Astrocyte of the spinal cord (primary cell): ENCODE measurements around the gene KLF12.

Experiments used
- DNase-seq: peaks from one replicate; pipeline ENCODE4 v3.0.0; 2011; ENCODE audit warnings: low read depth, low spot score
- H3K4me3 ChIP-seq: 2 replicates; pipeline ENCODE4 v1.5.1; 2011; ENCODE audit warnings: low read depth, mild to moderate bottlenecking, low read length, moderate library complexity
- CTCF ChIP-seq: IDR thresholded peaks from 2 replicates; pipeline ENCODE4 v1.5.1; 2012; ENCODE audit warnings: low read depth, mild to moderate bottlenecking, low read length, inconsistent platforms
- in situ Hi-C: cut with HindIII; loops from 2 replicates; pipeline ENCODE4 v1.10.0; 2017; ENCODE audit warnings: low sequenced_read_pairs

The KLF12 gene

DNA sequence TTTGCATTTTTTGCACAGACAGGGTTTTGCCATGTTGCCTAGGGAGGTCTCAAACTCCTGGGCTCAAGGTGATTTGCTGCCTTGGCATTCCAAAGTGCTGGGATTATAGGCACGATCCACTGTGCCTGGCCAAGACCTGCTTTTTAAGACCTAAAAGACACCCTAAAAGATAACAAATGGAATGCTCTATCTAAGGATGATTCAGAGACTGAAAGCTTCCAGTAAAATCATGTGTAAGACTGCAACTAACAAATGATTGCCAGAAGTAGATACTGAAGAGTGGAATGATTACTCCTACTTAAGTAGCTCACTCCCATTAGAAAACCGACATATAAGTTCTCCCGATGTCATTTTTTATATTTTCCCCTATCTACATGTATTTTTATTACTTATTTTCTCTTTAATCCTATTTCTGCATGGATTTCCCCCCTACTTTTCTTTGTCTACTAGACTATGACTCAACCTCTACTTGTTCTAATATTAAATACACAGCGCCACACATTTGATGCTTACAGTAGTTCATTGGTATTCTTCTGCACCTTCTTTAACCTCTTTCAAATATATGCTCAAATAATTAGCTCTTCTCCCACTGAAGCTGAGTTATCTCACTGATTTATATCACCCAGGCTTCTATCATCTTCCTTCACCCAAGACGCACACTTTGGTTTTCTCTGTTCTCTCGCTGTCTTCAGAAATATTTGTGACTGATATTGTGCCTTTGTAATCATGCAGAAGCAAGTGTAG is 32.2 kb upstream of the KLF12 start:
- no peak for DNase-seq
- H3K4me3 ChIP-seq, result no peak overlapping the region
- in situ Hi-C loops, result no loop called here
- TF ChIP-seq CTCF, result no peak

DNA sequence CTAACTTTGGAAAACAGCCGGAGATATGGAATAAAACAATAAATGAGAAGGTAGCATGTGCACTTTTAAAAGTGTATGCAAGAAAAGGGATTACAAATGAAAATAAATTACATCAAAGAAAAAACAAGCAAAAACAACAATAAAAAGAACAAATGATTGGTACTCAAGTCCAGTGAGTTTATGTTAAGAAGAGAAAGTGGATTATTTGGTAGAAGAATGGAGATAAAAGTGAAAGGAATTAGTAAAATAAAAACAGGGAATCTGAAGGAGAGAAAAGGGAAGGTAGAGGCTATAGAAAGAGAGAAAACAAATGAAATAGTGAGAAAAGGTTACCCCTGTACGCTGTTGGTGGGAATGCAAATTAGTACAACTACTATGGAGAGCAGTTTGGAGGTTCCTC is 28.6 kb upstream of the KLF12 start:
- no peak for TF ChIP-seq CTCF
- no peak overlapping the region for H3K4me3 ChIP-seq
- DNase-seq, result no peak
- in situ Hi-C loops, result no loop called here

DNA sequence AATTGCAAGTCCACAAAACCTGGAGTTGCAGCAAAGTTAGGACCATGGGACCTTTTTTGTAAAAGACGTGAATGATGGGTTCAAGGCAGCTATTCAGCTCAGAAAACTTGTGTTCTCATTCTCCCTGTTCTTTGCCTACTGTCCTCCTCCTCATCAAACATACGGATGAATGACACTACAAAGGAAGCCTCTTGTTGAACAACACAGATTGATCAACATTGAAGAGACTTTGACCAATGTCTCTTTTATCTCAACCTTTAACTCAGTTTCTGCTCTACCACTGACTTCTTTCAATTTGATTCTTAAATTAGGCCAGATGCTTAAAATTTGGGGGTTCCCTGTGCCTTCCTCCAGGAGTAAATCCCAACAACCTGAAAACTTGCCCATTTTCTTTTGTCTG is 27.9 kb upstream of the KLF12 start:
- in situ Hi-C loops, result no loop called here
- no peak for DNase-seq
- TF ChIP-seq CTCF, result no peak
- no peak overlapping the region for H3K4me3 ChIP-seq

DNA sequence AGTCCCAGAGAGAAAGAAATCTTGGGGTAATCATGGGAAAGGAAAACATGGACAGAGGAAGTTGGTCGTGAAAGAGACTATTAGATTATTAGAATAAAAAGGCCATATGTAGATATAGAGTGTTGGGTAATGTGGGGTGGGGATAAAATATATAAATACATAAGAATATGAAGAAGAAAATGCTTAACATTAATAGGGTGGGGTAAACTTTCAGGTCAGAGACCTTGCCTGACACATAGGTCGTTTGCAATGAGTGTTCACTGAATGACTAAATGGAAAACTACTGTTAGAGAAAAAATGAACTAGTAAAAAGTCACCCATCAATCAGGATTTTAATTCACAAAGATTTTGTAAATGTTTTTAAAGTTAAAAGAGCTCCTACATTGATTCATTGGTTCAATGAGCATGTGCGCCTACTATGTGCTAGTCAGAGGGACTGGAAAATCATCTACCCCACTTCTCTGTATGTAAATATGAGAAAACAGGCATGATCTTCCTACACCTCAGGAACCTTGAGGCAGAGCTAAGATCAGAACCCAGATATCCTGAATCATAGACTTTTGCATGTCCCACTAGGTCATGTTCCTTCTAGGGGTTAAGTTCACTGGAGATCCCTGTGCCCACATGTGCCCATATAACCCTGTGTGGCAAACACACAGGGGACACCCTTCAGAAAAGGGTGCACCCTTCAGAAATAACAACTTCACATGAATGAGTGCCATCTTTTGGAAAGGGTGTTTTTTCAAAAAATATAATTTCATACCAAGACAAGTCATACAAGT is 24.6 kb upstream of the KLF12 start:
- in situ Hi-C loops, result no loop called here
- no peak overlapping the region for H3K4me3 ChIP-seq
- no peak for TF ChIP-seq CTCF
- no peak for DNase-seq

GRCh38 chr13:74158028-74158427 is 23.8 kb upstream of the KLF12 start:
- peak; percentile 45 for DNase-seq
- no peak overlapping the region for H3K4me3 ChIP-seq
- TF ChIP-seq CTCF, result no peak
- in situ Hi-C loops, result no loop called here

DNA sequence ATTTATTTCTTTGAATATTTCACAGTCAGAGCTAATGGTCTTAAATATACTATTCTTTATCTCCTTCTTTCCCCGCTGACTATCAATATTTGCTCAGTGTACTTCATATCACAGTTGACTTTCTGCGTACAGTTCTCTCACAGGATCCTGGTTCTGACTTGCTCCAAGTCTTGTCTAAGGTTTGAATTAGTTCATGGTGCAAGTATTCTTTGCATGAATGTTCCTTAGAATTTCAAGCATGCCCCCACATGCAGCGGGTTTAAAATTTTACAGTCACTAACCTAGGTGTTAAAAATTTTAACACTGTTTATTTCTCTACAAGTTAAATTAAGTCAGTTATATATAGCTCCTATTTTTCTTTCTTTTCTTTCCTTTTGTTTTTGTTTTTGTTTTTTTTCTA is 20.8 kb upstream of the KLF12 start:
- no peak overlapping the region for H3K4me3 ChIP-seq
- TF ChIP-seq CTCF, result no peak
- in situ Hi-C loops, result no loop called here
- no peak for DNase-seq
